CD14-positive monocyte (primary cell): ENCODE measurements around the gene RPGRIP1L. TPM values are rescaled to one million over a fixed set of nuclear protein-coding genes. Genes with fewer than 3 reads are reported as not detected.

Experiments used
- DNase-seq, 3 donors: peaks; one replicate each; pipeline ENCODE4 v3.0.0-alpha.2; 2011 to 2022
- H2AFZ ChIP-seq: 2 replicates; pipeline ENCODE4 v1.6.0; 2012; ENCODE audit warnings: mild to moderate bottlenecking, low read depth, low read length, inconsistent platforms; ENCODE audit not compliant: insufficient read depth, poor library complexity, severe bottlenecking
- H3K27ac ChIP-seq, 2 donors: 1 replicate in 1 of 2; 2 replicates in 1 of 2; pipeline ENCODE4 v1.5.1; 2012 to 2013; ENCODE audit warnings: low read length in 2 of 2, control low read depth in 1 of 2, inconsistent platforms in 1 of 2, low read depth in 1 of 2, mild to moderate bottlenecking in 1 of 2
- H3K27me3 ChIP-seq, 2 donors: one replicate each; pipeline versions ENCODE4 v1.6.0 to v1.6.1; 2011 to 2013; ENCODE audit warnings: low read length in 2 of 2; ENCODE audit not compliant: control insufficient read depth in 2 of 2, insufficient read depth in 2 of 2
- H3K36me3 ChIP-seq, 2 donors: replicated peaks in 1 of 2; 1 replicate in 1 of 2; 2 replicates in 1 of 2; pipeline versions ENCODE4 v1.5.1 to v1.6.1; 2012 to 2013; ENCODE audit warnings: low read length in 2 of 2, control low read depth in 1 of 2, inconsistent platforms in 1 of 2, mild to moderate bottlenecking in 1 of 2; ENCODE audit not compliant: insufficient read depth in 2 of 2, control insufficient read depth in 1 of 2
- H3K4me1 ChIP-seq, 2 donors: 1 replicate in 1 of 2; 2 replicates in 1 of 2; pipeline versions ENCODE4 v1.5.1 to v1.6.1; 2012 to 2013; ENCODE audit warnings: low read length in 2 of 2, control low read depth in 1 of 2, inconsistent platforms in 1 of 2, mild to moderate bottlenecking in 1 of 2, moderate library complexity in 1 of 2; ENCODE audit not compliant: insufficient read depth in 2 of 2, control insufficient read depth in 1 of 2
- H3K4me2 ChIP-seq: replicated peaks from 2 replicates; pipeline ENCODE3; 2012; ENCODE audit warnings: low read length, moderate library complexity, mild to moderate bottlenecking; ENCODE audit not compliant: poor library complexity, severe bottlenecking; ENCODE audit errors: extremely low read depth
- H3K4me3 ChIP-seq, 3 experiments: fragments of 200-600 bp in 1 of 3; sonication (generic) in 1 of 3; replicated peaks in 1 of 3; 1 replicate in 2 of 3; 2 replicates in 1 of 3; pipeline ENCODE4 v1.5.1; 2011 to 2013; ENCODE audit warnings: low read length in 3 of 3, mild to moderate bottlenecking in 3 of 3, control low read depth in 2 of 3, low read depth in 2 of 3, inconsistent platforms in 1 of 3, moderate library complexity in 1 of 3
- H3K79me2 ChIP-seq: 2 replicates; pipeline ENCODE4 v1.6.0; 2012; ENCODE audit warnings: mild to moderate bottlenecking, control low read depth, inconsistent platforms, low read length, moderate library complexity; ENCODE audit not compliant: insufficient read depth
- H3K9ac ChIP-seq: 2 replicates; pipeline ENCODE4 v1.6.0; 2017; ENCODE audit warnings: low read length, mild to moderate bottlenecking; ENCODE audit not compliant: insufficient read depth, poor library complexity, severe bottlenecking
- H3K9me3 ChIP-seq, 2 donors: replicated peaks in 1 of 2; 1 replicate in 1 of 2; 2 replicates in 1 of 2; pipeline versions ENCODE4 v1.5.1 to v1.6.1; 2012 to 2013; ENCODE audit warnings: low read length in 2 of 2, control low read depth in 1 of 2; ENCODE audit not compliant: control insufficient read depth in 1 of 2, insufficient read depth in 1 of 2
- H4K20me1 ChIP-seq: 2 replicates; pipeline ENCODE4 v1.6.0; 2012; ENCODE audit warnings: mild to moderate bottlenecking, low read length, control low read depth, moderate library complexity; ENCODE audit not compliant: insufficient read depth
- H3K27ac Mint-ChIP-seq, 7 donors: one replicate each; pipeline ENCODE4 v1.8.0; 2020; ENCODE audit warnings: mild to moderate bottlenecking in 7 of 7, mixed read lengths in 7 of 7, moderate library complexity in 6 of 7, inconsistent platforms in 2 of 7
- H3K27me3 Mint-ChIP-seq, 3 donors: one replicate each; pipeline ENCODE4 v1.8.0; 2021 to 2022; ENCODE audit warnings: low read depth in 3 of 3, mild to moderate bottlenecking in 3 of 3, mixed read lengths in 3 of 3, moderate library complexity in 3 of 3, inconsistent platforms in 1 of 3
- H3K36me3 Mint-ChIP-seq, 2 donors: one replicate each; pipeline ENCODE4 v1.8.0; 2020; ENCODE audit warnings: mixed read lengths in 2 of 2, inconsistent platforms in 1 of 2, mild to moderate bottlenecking in 1 of 2
- H3K4me1 Mint-ChIP-seq: one replicate; pipeline ENCODE4 v1.8.0; 2020; ENCODE audit warnings: mild to moderate bottlenecking, mixed read lengths
- H3K4me3 Mint-ChIP-seq, 2 donors: one replicate each; pipeline ENCODE4 v1.8.0; 2020; ENCODE audit warnings: mild to moderate bottlenecking in 2 of 2, mixed read lengths in 2 of 2, moderate library complexity in 1 of 2
- H3K9me3 Mint-ChIP-seq, 7 donors: one replicate each; pipeline ENCODE4 v1.8.0; 2020 to 2022; ENCODE audit warnings: mixed read lengths in 7 of 7, mild to moderate bottlenecking in 6 of 7, moderate library complexity in 6 of 7, inconsistent platforms in 2 of 7
- CTCF ChIP-seq: fragments of 200-600 bp; IDR thresholded peaks from one replicate; pipeline ENCODE4 v1.8.0; 2022; ENCODE audit warnings: antibody characterized with exemption, mild to moderate bottlenecking
- WGBS: methylation state at CpG from one replicate; pipeline ENCODE4 v1.1.5; 2013; ENCODE audit warnings: missing lambda C conversion rate; ENCODE audit not compliant: insufficient coverage; 5-methylcytosine and 5-hydroxymethylcytosine counted together
- intact Hi-C, 2 donors: fragments of 100-400 bp; cut with micrococcal nuclease; formaldehyde crosslinking; loops; one replicate each; pipeline versions ENCODE4 v1.15.0 to v1.15.1; 2023
- polyA plus RNA-seq, 3 donors: library from polyadenylated mRNA; depleted of rRNA in 1 of 3; unstranded in 2 of 3; stranded (reverse) in 1 of 3; fragments of 300-500 nt in 2 of 3; fragments of >200 nt in 1 of 3; fragmentation: Illumina TruSeq in 2 of 3; gene quantifications; 1 replicate in 2 of 3; 2 replicates in 1 of 3; pipeline ENCODE4 v1.2.3, GENCODE V29; 2012 to 2021

RPGRIP1L gene
- polyA plus RNA-seq, 3 donors: 0.11 to 0.18 TPM; not detected in 1

- Mint-ChIP-seq H3K27me3 (peaks cover 0 to 2% (median 2%) of the 10 kb centered on the region in 3 donors), H3K4me1 (no peaks in the 10 kb centered on the region), H3K9me3 (peaks cover 0 to 11% (median 4%) of the 10 kb centered on the region in 7 donors), H3K27ac (no peak overlapping the region), H3K36me3 (no peaks in the 10 kb centered on the region), H3K4me3 (no peak overlapping the region)
- Histone ChIP-seq H3K9ac (no peak overlapping the region), H3K79me2 (no peaks in the 10 kb centered on the region), H3K4me3 (no peak overlapping the region), H2AFZ (no peak overlapping the region), H3K4me1 (no peaks in the 10 kb centered on the region), H3K27me3 (no peaks in the 10 kb centered on the region), H3K27ac (no peak overlapping the region), H3K9me3 (no peaks in the 10 kb centered on the region), H3K4me2 (no peak overlapping the region), H3K36me3 (no peaks in the 10 kb centered on the region), H4K20me1 (no peaks in the 10 kb centered on the region)
- intact Hi-C loops: no loop called here
- no peak for DNase-seq
- TF ChIP-seq CTCF: no peak
- WGBS: no CpG with 5 or more reads among the region's 3 CpGs
Measured at GRCh38 chr16:53597776-53598175, 105.9 kb downstream of the RPGRIP1L start.

GRCh38 chr16:53588081-53588648 lies 115.5 kb downstream of the RPGRIP1L start:
- peaks cover 3 to 6% (median 4%) of the 10 kb centered on the region in 3 donors for H3K27me3 Mint-ChIP-seq
- DNase-seq: no peak
- H3K27ac ChIP-seq: no peak overlapping the region
- no peaks in the 10 kb centered on the region for H3K4me1 ChIP-seq
- peaks cover 7% of the 10 kb centered on the region for H3K4me1 Mint-ChIP-seq
- no peak overlapping the region for H3K4me2 ChIP-seq
- no peaks in the 10 kb centered on the region for H3K79me2 ChIP-seq
- no peak overlapping the region for H3K9ac ChIP-seq
- H2AFZ ChIP-seq: no peak overlapping the region
- H3K4me3 ChIP-seq: no peak overlapping the region
- no CpG with 5 or more reads among the region's 3 CpGs for WGBS
- H3K9me3 Mint-ChIP-seq: peaks cover 0 to 9% (median 3%) of the 10 kb centered on the region in 7 donors
- H3K9me3 ChIP-seq: no peaks in the 10 kb centered on the region
- intact Hi-C loops: no loop called here
- no peaks in the 10 kb centered on the region for H3K27me3 ChIP-seq
- no peaks in the 10 kb centered on the region for H3K36me3 ChIP-seq
- H3K4me3 Mint-ChIP-seq: no peak overlapping the region
- H3K27ac Mint-ChIP-seq: no peak overlapping the region
- no peaks in the 10 kb centered on the region for H3K36me3 Mint-ChIP-seq
- H4K20me1 ChIP-seq: no peaks in the 10 kb centered on the region
- TF ChIP-seq CTCF: no peak
